ENCODE data around the gene PI4K2B.
A peak's percentile ranks its signal among the peaks of the same experiment; 100 is the strongest.
"Not testable (repeated sequence)": the region's sequence is repeated elsewhere in the genome, so short reads cannot be mapped to it uniquely, and the experiment has no call there.

PI4K2B gene

GRCh38 chr4:25308306-25308705, 74.5 kb downstream of the PI4K2B start:
- Mint-ChIP-seq H3K9me3 (no peaks in the 10 kb centered on the region), H3K4me1 (ENCODE audit: low read depth) (peaks cover 10% of the 10 kb centered on the region), H3K27me3 (no peaks in the 10 kb centered on the region), H3K27ac (no peak overlapping the region), H3K4me3 (no peak overlapping the region), H3K36me3 (ENCODE audit: low read depth) (no peaks in the 10 kb centered on the region)

DNA sequence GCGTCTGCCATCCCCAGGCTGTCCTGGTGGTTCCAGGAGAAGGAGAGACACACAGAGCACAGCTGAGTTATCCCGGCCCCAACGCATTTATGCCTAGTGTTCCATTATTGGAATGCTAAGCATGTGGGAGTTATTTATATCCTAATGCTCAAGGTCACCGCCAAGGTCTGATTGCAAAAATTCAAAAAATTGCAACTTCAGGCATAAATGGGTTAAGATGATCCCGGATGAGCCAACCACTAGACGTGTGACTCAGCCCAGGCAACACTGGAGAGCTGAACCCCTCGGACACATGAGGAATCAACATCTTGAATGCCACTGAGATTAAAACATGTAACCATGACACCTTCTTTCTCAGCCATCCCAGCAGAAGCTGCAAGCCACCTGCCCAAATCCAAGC, 74.9 kb downstream of the PI4K2B start:
- Mint-ChIP-seq H3K27me3 (no peaks in the 10 kb centered on the region), H3K27ac (no peak overlapping the region), H3K4me1 (ENCODE audit: low read depth) (peaks cover 14% of the 10 kb centered on the region), H3K36me3 (ENCODE audit: low read depth) (no peaks in the 10 kb centered on the region), H3K4me3 (no peak overlapping the region), H3K9me3 (no peaks in the 10 kb centered on the region)

- H3K27me3 Mint-ChIP-seq, result no peaks in the 10 kb centered on the region
- peaks cover 21% of the 10 kb centered on the region for H3K4me1 Mint-ChIP-seq (ENCODE audit: low read depth)
- no peak overlapping the region for H3K27ac Mint-ChIP-seq
- H3K9me3 Mint-ChIP-seq, result no peaks in the 10 kb centered on the region
- no peak overlapping the region for H3K4me3 Mint-ChIP-seq
- peaks cover 3% of the 10 kb centered on the region for H3K36me3 Mint-ChIP-seq (ENCODE audit: low read depth)
Observed at GRCh38 chr4:25310066-25310802, 76.4 kb downstream of the PI4K2B start.

GRCh38 chr4:25310803-25311166, 77.0 kb downstream of the PI4K2B start:
- Mint-ChIP-seq H3K4me3 (no peak overlapping the region), H3K9me3 (no peaks in the 10 kb centered on the region), H3K4me1 (ENCODE audit: low read depth) (peaks cover 21% of the 10 kb centered on the region), H3K27ac (no peak overlapping the region), H3K36me3 (ENCODE audit: low read depth) (peaks cover 8% of the 10 kb centered on the region), H3K27me3 (no peaks in the 10 kb centered on the region)

GRCh38 chr4:25312496-25313200, 78.8 kb downstream of the PI4K2B start, which contains the start of gene ZCCHC4:
Gene ZCCHC4 (plus strand): TSS chr4:25312774. CDS start chr4:25312810, 36 bp downstream.
- Mint-ChIP-seq H3K36me3 (ENCODE audit: low read depth) (peaks cover 23% of the 10 kb centered on the region), H3K27ac (peak within 1 kb of the TSS; percentile 92), H3K4me1 (ENCODE audit: low read depth) (peaks cover 21% of the 10 kb centered on the region), H3K9me3 (no peaks in the 10 kb centered on the region), H3K4me3 (peak within 1 kb of the TSS; percentile 92), H3K27me3 (no peaks in the 10 kb centered on the region)

- peaks cover 29% of the 10 kb centered on the region for H3K36me3 Mint-ChIP-seq (ENCODE audit: low read depth)
- no peaks in the 10 kb centered on the region for H3K27me3 Mint-ChIP-seq
- peak overlapping the region; percentile 92 for H3K4me3 Mint-ChIP-seq
- H3K4me1 Mint-ChIP-seq (ENCODE audit: low read depth), result peaks cover 28% of the 10 kb centered on the region
- no peaks in the 10 kb centered on the region for H3K9me3 Mint-ChIP-seq
- peak overlapping the region; percentile 92 for H3K27ac Mint-ChIP-seq
Observed at GRCh38 chr4:25313201-25313895, 79.5 kb downstream of the PI4K2B start.

DNA sequence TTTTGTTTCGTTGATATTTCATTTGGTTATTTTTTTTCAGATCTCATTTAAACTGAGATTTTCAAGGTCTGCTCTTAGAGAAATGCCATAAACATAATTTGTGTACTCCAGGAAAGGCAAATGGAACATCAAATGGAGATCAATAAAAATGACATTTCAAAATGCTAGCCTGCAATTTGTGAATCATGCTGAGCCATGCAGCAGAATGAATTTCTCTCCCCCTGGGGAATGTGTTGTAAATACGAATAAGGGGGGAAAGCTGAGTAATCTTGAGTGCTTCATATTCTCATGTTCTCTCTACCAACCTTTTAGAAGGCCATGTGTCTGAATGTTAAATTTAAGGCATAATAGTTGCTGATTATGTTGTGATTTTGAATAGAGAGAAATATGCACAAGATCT, 86.5 kb downstream of the PI4K2B start:
- no peaks in the 10 kb centered on the region for H3K9me3 Mint-ChIP-seq
- H3K27me3 Mint-ChIP-seq, result no peaks in the 10 kb centered on the region
- peaks cover 43% of the 10 kb centered on the region for H3K4me1 Mint-ChIP-seq (ENCODE audit: low read depth)
- peak overlapping the region; percentile 95 for H3K27ac Mint-ChIP-seq
- peaks cover 53% of the 10 kb centered on the region for H3K36me3 Mint-ChIP-seq (ENCODE audit: low read depth)
- peak overlapping the region; percentile 50 for H3K4me3 Mint-ChIP-seq

DNA sequence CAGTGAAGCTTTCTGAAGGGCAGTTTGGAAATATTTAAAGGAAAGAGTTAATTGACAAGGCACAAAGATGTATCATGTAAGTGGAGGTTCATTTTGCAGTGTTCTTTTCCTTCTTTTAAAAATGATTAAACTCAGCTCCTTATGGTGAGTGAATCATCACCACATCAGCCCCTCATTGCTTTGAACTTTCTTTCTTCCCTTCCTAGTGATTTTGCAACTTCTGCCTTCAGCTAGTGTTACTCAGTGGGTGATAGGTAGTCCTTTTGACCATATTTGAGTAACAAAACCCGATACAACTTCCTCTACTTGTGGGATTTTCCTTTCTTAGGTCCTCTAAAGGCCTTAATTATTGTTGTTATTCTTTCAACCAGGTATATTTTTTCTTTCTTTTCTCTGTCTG, 86.9 kb downstream of the PI4K2B start:
- Mint-ChIP-seq H3K36me3 (ENCODE audit: low read depth) (peaks cover 51% of the 10 kb centered on the region), H3K27ac (peak overlapping the region; percentile 95), H3K4me3 (peak overlapping the region; percentile 50), H3K4me1 (ENCODE audit: low read depth) (peaks cover 43% of the 10 kb centered on the region), H3K27me3 (no peaks in the 10 kb centered on the region), H3K9me3 (no peaks in the 10 kb centered on the region)

DNA sequence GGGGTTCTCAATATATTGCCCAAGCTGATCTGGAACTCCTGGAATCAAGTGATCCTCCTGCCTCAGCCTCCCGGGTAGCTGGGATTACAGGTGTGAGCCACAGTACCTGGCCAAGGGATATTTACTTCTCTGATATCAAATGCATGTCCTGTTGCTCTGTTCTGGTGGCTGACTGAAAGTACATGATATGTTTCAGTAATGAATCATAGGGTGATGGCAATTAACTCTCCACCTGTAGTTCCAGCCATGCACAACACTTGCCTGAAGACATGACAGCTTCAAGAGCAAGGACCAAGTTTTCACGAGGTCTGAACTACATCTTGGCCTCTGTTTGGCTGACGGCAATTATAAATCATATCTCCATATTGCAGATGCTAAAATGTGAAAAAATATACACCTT, 87.9 kb downstream of the PI4K2B start:
- H3K4me1 Mint-ChIP-seq (ENCODE audit: low read depth), result peaks cover 43% of the 10 kb centered on the region
- H3K36me3 Mint-ChIP-seq (ENCODE audit: low read depth), result peaks cover 47% of the 10 kb centered on the region
- H3K27ac Mint-ChIP-seq, result peak overlapping the region; percentile 95
- H3K4me3 Mint-ChIP-seq, result no peak overlapping the region
- H3K27me3 Mint-ChIP-seq, result no peaks in the 10 kb centered on the region
- H3K9me3 Mint-ChIP-seq, result no peaks in the 10 kb centered on the region

DNA sequence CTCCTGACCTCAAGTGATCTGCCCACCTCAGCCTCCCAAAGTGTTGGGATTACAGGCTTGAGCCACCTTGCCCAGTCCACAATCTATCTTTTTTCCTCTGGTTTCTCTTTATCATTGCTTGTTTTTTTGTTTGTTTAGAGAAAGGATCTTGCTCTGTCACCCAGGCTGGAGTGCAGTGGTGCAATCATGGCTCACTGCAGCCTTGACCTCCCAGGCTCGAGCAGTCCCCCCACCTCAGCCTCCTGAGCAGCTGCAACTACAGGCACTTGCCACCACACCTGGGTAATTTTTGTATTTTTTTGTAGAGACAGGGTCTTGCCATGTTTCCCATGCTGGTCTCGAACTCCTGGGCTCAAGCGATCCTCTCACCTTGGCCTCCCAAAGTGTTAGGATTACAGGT, 94.6 kb downstream of the PI4K2B start:
- H3K9me3 Mint-ChIP-seq, H3K27me3 Mint-ChIP-seq, H3K27ac Mint-ChIP-seq, H3K4me3 Mint-ChIP-seq: not testable (repeated sequence)
- H3K36me3 Mint-ChIP-seq (ENCODE audit: low read depth), result peaks cover 14% of the 10 kb centered on the region
- H3K4me1 Mint-ChIP-seq (ENCODE audit: low read depth), result peaks cover 21% of the 10 kb centered on the region

Data from stimulated activated naive CD8-positive, alpha-beta T cell treated with anti-CD3 and anti-CD28 coated beads, Interleukin-15, Interleukin-2, amounts not matched to agents 100 ng/mL and 50 ng/mL, for 24 hours (primary cell).